SH-SY5Y (cell line): ENCODE results near the gene WDR91.

ENCODE experiments used
- GATA2 ChIP-seq: IDR thresholded peaks from 2 replicates; pipeline ENCODE4 v1.6.1; 2011; ENCODE audit warnings: mild to moderate bottlenecking, low read depth, low read length
- GATA3 ChIP-seq: IDR thresholded peaks from 2 replicates; pipeline ENCODE4 v1.6.1; 2011; ENCODE audit warnings: low read depth, mild to moderate bottlenecking, low read length, moderate library complexity

DNA sequence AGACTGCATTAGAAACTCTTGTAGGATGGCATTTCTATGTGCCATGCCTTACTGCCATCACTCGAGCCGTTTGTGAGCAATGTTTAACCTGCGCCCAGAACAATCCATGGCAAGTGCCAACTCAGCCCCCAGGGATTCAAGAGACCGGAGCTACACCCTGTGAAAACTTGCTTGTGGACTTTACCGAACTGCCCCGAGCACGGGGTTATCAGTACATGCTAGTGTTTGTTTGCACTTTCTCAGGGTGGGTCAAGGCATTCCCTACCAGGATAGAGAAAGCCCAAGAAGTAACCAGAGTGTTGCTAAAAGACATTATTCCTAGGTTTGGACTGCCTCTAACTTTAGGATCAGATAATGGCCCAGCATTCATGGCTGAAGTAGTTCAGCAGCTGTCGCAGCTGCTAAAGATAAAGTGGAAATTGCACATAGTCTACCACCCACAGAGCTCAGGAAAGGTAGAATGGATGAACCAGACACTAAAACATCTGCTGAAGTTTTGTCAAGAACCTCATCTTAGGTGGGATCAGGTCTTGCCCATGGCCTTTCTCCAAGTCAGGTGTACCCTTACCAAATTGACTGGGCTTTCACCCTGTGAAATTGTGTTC is 31.9 kb downstream of the WDR91 start:
- TF ChIP-seq GATA2 (no peak), GATA3 (no peak)
